ENCODE results near the gene NACA. TPM values are rescaled to one million over a fixed set of nuclear protein-coding genes. Genes with fewer than 3 reads are reported as not detected.

The NACA gene
- total and polyA plus RNA-seq, 2 experiments from 2014 or later = 891 to 916 TPM

- H3K27me3 ChIP-seq = no peaks in the 10 kb centered on the region
- H3K9me3 ChIP-seq (ENCODE audit: low read depth) = no peaks in the 10 kb centered on the region
- no peak for DNase-seq (ENCODE audit: low read depth in 1 of 2, low spot score in 1 of 2)
- peaks cover 14% of the 10 kb centered on the region for H3K36me3 ChIP-seq
- TF ChIP-seq, protein P1, sequence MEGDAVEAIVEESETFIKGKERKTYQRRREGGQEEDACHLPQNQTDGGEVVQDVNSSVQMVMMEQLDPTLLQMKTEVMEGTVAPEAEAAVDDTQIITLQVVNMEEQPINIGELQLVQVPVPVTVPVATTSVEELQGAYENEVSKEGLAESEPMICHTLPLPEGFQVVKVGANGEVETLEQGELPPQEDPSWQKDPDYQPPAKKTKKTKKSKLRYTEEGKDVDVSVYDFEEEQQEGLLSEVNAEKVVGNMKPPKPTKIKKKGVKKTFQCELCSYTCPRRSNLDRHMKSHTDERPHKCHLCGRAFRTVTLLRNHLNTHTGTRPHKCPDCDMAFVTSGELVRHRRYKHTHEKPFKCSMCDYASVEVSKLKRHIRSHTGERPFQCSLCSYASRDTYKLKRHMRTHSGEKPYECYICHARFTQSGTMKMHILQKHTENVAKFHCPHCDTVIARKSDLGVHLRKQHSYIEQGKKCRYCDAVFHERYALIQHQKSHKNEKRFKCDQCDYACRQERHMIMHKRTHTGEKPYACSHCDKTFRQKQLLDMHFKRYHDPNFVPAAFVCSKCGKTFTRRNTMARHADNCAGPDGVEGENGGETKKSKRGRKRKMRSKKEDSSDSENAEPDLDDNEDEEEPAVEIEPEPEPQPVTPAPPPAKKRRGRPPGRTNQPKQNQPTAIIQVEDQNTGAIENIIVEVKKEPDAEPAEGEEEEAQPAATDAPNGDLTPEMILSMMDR (IDR thresholded peaks at IDR 0.05; ENCODE audit: low read depth, low read length) = no peak
- H3K4me1 ChIP-seq (ENCODE audit: low read depth) = no peaks in the 10 kb centered on the region
- H3K4me3 ChIP-seq = no peak overlapping the region
- no peak overlapping the region for H3K27ac ChIP-seq
These were observed 48.1 kb downstream of the NACA start for GRCh38 chr12:56676851-56677580.

DNA sequence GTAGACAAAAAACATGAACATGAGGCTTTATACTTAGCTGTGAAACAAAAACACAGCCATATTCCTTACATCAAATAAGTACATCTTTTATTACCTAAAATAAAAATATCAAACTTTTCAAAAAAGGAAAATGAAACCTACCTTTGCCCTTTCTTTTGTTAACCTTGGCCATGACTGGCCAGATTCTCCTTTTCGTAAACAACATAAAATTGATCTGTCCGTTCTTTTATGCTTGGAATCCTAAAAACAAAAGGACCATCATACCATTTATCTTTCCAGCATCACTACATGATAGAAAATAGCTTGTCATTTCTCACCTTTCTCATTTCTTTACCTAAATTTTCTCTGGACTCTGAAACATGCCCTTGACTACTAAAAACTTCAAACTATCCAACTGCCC lies 53.5 kb downstream of the NACA start:
- TF ChIP-seq, protein P1 (IDR thresholded peaks at IDR 0.05; ENCODE audit: low read depth, low read length) = no peak
- no peaks in the 10 kb centered on the region for H3K9me3 ChIP-seq (ENCODE audit: low read depth)
- no peak for DNase-seq (ENCODE audit: low read depth in 1 of 2, low spot score in 1 of 2)
- no peaks in the 10 kb centered on the region for H3K4me1 ChIP-seq (ENCODE audit: low read depth)
- H3K27ac ChIP-seq = no peak overlapping the region
- peaks cover 48% of the 10 kb centered on the region for H3K36me3 ChIP-seq
- H3K4me3 ChIP-seq = no peak overlapping the region
- H3K27me3 ChIP-seq = no peaks in the 10 kb centered on the region

DNA sequence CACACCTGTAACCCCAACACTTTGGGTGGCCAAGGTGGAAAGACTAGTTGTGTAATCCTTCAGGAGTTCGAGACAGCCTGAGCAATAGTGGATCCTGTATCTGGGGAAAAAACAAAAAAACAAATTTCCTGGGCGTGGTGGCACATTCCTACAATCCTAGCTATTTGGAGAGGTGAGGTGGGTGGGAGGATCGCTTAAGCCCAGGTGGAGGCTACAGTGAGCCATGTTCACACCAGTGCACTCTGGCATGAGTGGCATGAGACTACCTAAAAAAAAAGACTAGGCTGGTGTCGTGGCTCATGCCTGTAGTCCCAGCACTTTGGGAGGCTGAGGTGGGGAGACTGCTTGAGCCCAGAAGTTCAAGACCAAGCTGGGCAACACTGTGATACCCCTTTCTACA lies 54.3 kb downstream of the NACA start:
- Histone ChIP-seq H3K36me3 (peaks cover 56% of the 10 kb centered on the region), H3K4me1 (ENCODE audit: low read depth) (no peaks in the 10 kb centered on the region), H3K9me3 (ENCODE audit: low read depth) (no peaks in the 10 kb centered on the region), H3K4me3 (no peak overlapping the region), H3K27me3 (no peaks in the 10 kb centered on the region), H3K27ac (no peak overlapping the region)
- TF ChIP-seq, protein P1 (IDR thresholded peaks at IDR 0.05; ENCODE audit: low read depth, low read length) = no peak
- DNase-seq (ENCODE audit: low read depth in 1 of 2, low spot score in 1 of 2) = no peak

DNA sequence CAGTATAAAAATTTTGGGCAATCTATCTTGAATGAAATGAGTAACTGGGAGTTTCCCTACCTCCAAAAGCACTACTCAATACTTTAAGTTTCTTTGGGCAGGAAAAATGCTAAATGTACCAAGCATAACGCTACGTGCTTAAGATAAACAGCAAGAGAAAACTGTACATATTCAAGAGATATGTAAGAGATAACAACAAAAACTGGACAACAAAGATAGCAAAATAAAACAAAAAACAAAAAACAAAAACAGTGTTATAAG lies 57.0 kb downstream of the NACA start:
- Histone ChIP-seq H3K9me3 (ENCODE audit: low read depth) (no peaks in the 10 kb centered on the region), H3K4me3 (no peak overlapping the region), H3K4me1 (ENCODE audit: low read depth) (no peaks in the 10 kb centered on the region), H3K36me3 (peaks cover 78% of the 10 kb centered on the region), H3K27ac (no peak overlapping the region), H3K27me3 (no peaks in the 10 kb centered on the region)
- no peak for DNase-seq (ENCODE audit: low read depth in 1 of 2, low spot score in 1 of 2)
- TF ChIP-seq, protein P1 (IDR thresholded peaks at IDR 0.05; ENCODE audit: low read depth, low read length) = no peak

Other genes with a start within 250 kb of the NACA start
- 1.3 and 1.4 TPM in 2 replicates for gene GLS2, start 237.1 kb downstream of the NACA start, total RNA-seq
- 1.2 and 1.3 TPM in 2 replicates for gene GLS2, start 237.1 kb downstream of the NACA start, polyA plus RNA-seq
- 8.5 and 11.4 TPM in 2 replicates for gene RBMS2, start 203.5 kb downstream of the NACA start, total RNA-seq
- 13.1 and 14.6 TPM in 2 replicates for gene RBMS2, start 203.5 kb downstream of the NACA start, polyA plus RNA-seq
- 72.4 and 153 TPM in 2 replicates for gene BAZ2A, start 95.0 kb downstream of the NACA start, total RNA-seq
- gene BAZ2A, start 95.0 kb downstream of the NACA start, polyA plus RNA-seq = 65.0 and 104 TPM in 2 replicates
- gene ATP5F1B, start 79.3 kb downstream of the NACA start, total RNA-seq = 1,322 and 1,661 TPM in 2 replicates
- 3,161 and 3,964 TPM in 2 replicates for gene ATP5F1B, start 79.3 kb downstream of the NACA start, polyA plus RNA-seq
- gene PTGES3, start 37.0 kb downstream of the NACA start, total RNA-seq = 59.9 and 82.2 TPM in 2 replicates
- 210 and 262 TPM in 2 replicates for gene PTGES3, start 37.0 kb downstream of the NACA start, polyA plus RNA-seq
- gene PRIM1, start 27.0 kb upstream of the NACA start, total RNA-seq = 6.0 and 9.9 TPM in 2 replicates
- 15.4 and 17.8 TPM in 2 replicates for gene PRIM1, start 27.0 kb upstream of the NACA start, polyA plus RNA-seq
- gene HSD17B6, start 38.0 kb upstream of the NACA start, total RNA-seq = 0.53 and 1.9 TPM in 2 replicates
- 0.64 TPM in 1 of 2 replicates, not detected in the other for gene HSD17B6, start 38.0 kb upstream of the NACA start, polyA plus RNA-seq
- gene SDR9C7, start 209.1 kb upstream of the NACA start, total RNA-seq = 0.14 and 1.3 TPM in 2 replicates
- 0.07 and 1.2 TPM in 2 replicates for gene SDR9C7, start 209.1 kb upstream of the NACA start, polyA plus RNA-seq
- 0.95 and 2.6 TPM in 2 replicates for gene RDH16, start 232.3 kb upstream of the NACA start, total RNA-seq
- gene RDH16, start 232.3 kb upstream of the NACA start, polyA plus RNA-seq = 0.92 and 1.1 TPM in 2 replicates

Data from cardiac muscle cell (in vitro differentiated cells and primary cell).